MM.1S (cell line): ENCODE results near the gene C1QTNF3.
"Not testable (repeated sequence)": the region's sequence is repeated elsewhere in the genome, so short reads cannot be mapped to it uniquely, and the experiment has no call there.

Experiments
- DNase-seq: peaks from one replicate; pipeline ENCODE4 v3.0.0-alpha.2; 2015
- H2AFZ ChIP-seq: fragments of 300-600 bp; sonication (generic); 2 replicates; pipeline ENCODE4 v1.6.0; 2016; ENCODE audit warnings: antibody characterized with exemption, low read length
- H3F3A ChIP-seq: fragments of 300-600 bp; sonication (generic); 2 replicates; pipeline ENCODE4 v1.6.1; 2016; ENCODE audit warnings: mild to moderate bottlenecking, antibody characterized with exemption, low read length, moderate library complexity, mixed read lengths; ENCODE audit not compliant: insufficient read depth
- H3K27ac ChIP-seq: fragments of 300-600 bp; sonication (generic); 2 replicates; pipeline ENCODE4 v1.5.1; 2016; ENCODE audit warnings: mild to moderate bottlenecking, low read length
- H3K27me3 ChIP-seq: fragments of 300-600 bp; sonication (generic); replicated peaks from 2 replicates; pipeline ENCODE4 v1.6.0; 2016; ENCODE audit warnings: low read length; ENCODE audit not compliant: insufficient read depth
- H3K36me3 ChIP-seq: fragments of 300-600 bp; sonication (generic); replicated peaks from 2 replicates; pipeline ENCODE4 v1.6.1; 2016; ENCODE audit warnings: mild to moderate bottlenecking, low read length, mixed read lengths; ENCODE audit not compliant: insufficient read depth
- H3K4me1 ChIP-seq: fragments of 300-600 bp; sonication (generic); 2 replicates; pipeline ENCODE4 v1.6.1; 2016; ENCODE audit warnings: low read length, mixed read lengths
- H3K4me2 ChIP-seq: fragments of 300-600 bp; sonication (generic); 2 replicates; pipeline ENCODE4 v1.6.0; 2016; ENCODE audit warnings: low read depth, low read length
- H3K4me3 ChIP-seq: fragments of 300-600 bp; sonication (generic); 2 replicates; pipeline ENCODE4 v1.5.1; 2016; ENCODE audit warnings: low read length, mixed read lengths
- H3K79me2 ChIP-seq: fragments of 300-600 bp; sonication (generic); 2 replicates; pipeline ENCODE4 v1.6.1; 2016; ENCODE audit warnings: mixed run types, low read length, mixed read lengths
- H3K9ac ChIP-seq: fragments of 300-600 bp; sonication (generic); 2 replicates; pipeline ENCODE4 v1.6.1; 2016; ENCODE audit warnings: low read length, mixed read lengths
- H3K9me2 ChIP-seq: fragments of 300-600 bp; sonication (generic); replicated peaks from 2 replicates; pipeline ENCODE4 v1.6.1; 2016; ENCODE audit warnings: mild to moderate bottlenecking, low read length, mixed read lengths; ENCODE audit not compliant: insufficient read depth
- H3K9me3 ChIP-seq: fragments of 300-600 bp; sonication (generic); replicated peaks from 2 replicates; pipeline ENCODE4 v1.6.1; 2016; ENCODE audit warnings: mild to moderate bottlenecking, low read length, mixed read lengths; ENCODE audit not compliant: insufficient read depth
- H4K20me1 ChIP-seq: fragments of 300-600 bp; sonication (generic); 2 replicates; pipeline ENCODE4 v1.6.1; 2016; ENCODE audit warnings: mild to moderate bottlenecking, low read length, moderate library complexity, mixed read lengths; ENCODE audit not compliant: insufficient read depth
- CTCF ChIP-seq: fragments of 300-600 bp; sonication (generic); IDR thresholded peaks from 2 replicates; pipeline ENCODE4 v1.5.1; 2016; ENCODE audit warnings: antibody characterized with exemption, low read length, mixed read lengths
- EZH2 ChIP-seq: fragments of 300-600 bp; sonication (generic); optimal IDR thresholded peaks from 2 replicates; pipeline ENCODE3; 2017; ENCODE audit warnings: low read depth, mild to moderate bottlenecking, antibody characterized with exemption, low read length, mixed read lengths
- EZH2phosphoT487 ChIP-seq: fragments of 300-600 bp; sonication (generic); IDR thresholded peaks from 2 replicates; pipeline ENCODE4 v1.6.1; 2018; ENCODE audit warnings: antibody characterized with exemption, low read length

Gene C1QTNF3

DNA sequence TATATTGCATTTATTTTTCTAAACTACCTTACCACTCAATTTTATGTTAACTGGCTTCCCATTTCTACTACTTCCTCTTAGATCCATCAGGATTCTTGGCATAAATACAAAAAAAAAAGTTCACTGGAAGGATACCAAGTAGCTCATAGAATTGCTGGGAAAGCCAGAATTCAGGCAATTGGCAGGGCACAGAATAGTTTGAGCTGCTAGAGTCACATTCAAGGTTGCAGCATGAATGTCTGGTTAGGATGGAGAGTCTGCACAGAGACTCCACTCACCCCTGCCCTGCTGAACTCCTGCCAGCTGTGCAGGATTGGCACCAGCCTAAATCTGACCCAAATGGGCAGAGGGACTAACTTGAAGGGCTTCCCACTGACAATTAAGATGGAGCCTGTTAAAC is 30.2 kb downstream of the C1QTNF3 start:
- H3K9ac ChIP-seq, result no peak overlapping the region
- H4K20me1 ChIP-seq, result no peaks in the 10 kb centered on the region
- no peaks in the 10 kb centered on the region for H3K27me3 ChIP-seq
- no peaks in the 10 kb centered on the region for H3K36me3 ChIP-seq
- no peak overlapping the region for H3K27ac ChIP-seq
- no peaks in the 10 kb centered on the region for H3K9me3 ChIP-seq
- no peak overlapping the region for H3K4me2 ChIP-seq
- no peaks in the 10 kb centered on the region for H3K79me2 ChIP-seq
- H3K4me3 ChIP-seq, result no peak overlapping the region
- no peaks in the 10 kb centered on the region for H3K9me2 ChIP-seq
- no peak for DNase-seq
- peaks cover 8% of the 10 kb centered on the region for H3K4me1 ChIP-seq
- peaks cover 10% of the 10 kb centered on the region for H3F3A ChIP-seq
- no peak for TF ChIP-seq CTCF
- TF ChIP-seq EZH2, result no peak
- TF ChIP-seq EZH2phosphoT487, result no peak
- H2AFZ ChIP-seq, result no peak overlapping the region

- no peaks in the 10 kb centered on the region for H3K79me2 ChIP-seq
- H4K20me1 ChIP-seq, result no peaks in the 10 kb centered on the region
- no peak overlapping the region for H3K9ac ChIP-seq
- no peak overlapping the region for H3K4me2 ChIP-seq
- DNase-seq, result no peak
- peaks cover 22% of the 10 kb centered on the region for H3F3A ChIP-seq
- H3K4me1 ChIP-seq, result peaks cover 8% of the 10 kb centered on the region
- H3K36me3 ChIP-seq, result no peaks in the 10 kb centered on the region
- H3K9me3 ChIP-seq, result no peaks in the 10 kb centered on the region
- H2AFZ ChIP-seq, result no peak overlapping the region
- TF ChIP-seq CTCF (no peak), EZH2phosphoT487 (no peak), EZH2 (no peak)
- H3K27me3 ChIP-seq, result no peaks in the 10 kb centered on the region
- H3K4me3 ChIP-seq, result no peak overlapping the region
- H3K9me2 ChIP-seq, result no peaks in the 10 kb centered on the region
- H3K27ac ChIP-seq, result no peak overlapping the region
These were observed 31.5 kb downstream of the C1QTNF3 start for GRCh38 chr5:34011536-34011935.

DNA sequence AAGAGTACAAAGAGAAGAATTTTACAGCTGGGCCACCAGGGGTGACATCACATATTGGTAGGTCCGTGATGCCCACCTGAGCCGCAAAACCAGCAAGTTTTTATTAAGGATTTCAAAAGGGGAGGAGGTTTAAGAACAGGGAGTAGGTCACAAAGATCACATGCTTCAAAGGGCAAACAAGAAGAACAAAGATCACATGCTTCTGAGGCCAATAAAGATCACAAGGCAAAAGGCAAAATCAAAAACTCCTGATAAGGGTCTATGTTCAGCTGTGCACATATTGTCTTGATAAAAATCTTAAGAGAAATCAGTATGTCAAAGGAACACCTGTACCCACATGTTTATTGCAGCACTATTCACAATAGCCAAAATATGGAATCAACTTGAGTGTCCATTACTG is 32.9 kb downstream of the C1QTNF3 start:
- not testable (repeated sequence) for H3K36me3 ChIP-seq, H3K9me2 ChIP-seq, H3K27ac ChIP-seq

DNA sequence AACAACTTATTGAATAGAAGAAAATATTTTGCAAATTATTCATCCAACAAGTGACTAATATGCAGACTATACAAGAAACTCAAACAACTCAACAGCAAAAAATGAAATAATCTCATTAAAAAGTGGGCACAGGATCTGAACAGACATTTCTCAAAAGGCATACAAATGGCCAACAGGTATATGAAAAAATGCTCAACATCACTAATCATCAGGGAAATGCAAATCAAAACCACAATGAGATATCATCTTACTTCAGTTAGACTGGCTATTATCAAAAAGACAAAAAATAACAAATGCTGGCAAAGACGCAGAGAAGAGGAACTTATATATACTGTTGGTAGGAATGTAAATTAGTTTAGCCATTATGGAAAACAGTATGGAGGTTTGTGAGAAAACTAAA is 33.4 kb downstream of the C1QTNF3 start:
- Histone ChIP-seq H2AFZ (no peak overlapping the region), H3K9ac (no peak overlapping the region), H3F3A (peaks cover 22% of the 10 kb centered on the region), H3K27me3 (no peaks in the 10 kb centered on the region), H3K4me2 (peak overlapping the region; percentile 77; the same call in 1 of the 2 replicates), H3K36me3 (no peaks in the 10 kb centered on the region), H3K27ac (no peak overlapping the region), H3K9me2 (no peaks in the 10 kb centered on the region), H4K20me1 (no peaks in the 10 kb centered on the region), H3K9me3 (no peaks in the 10 kb centered on the region), H3K4me1 (peaks cover 8% of the 10 kb centered on the region), H3K79me2 (no peaks in the 10 kb centered on the region), H3K4me3 (no peak overlapping the region)
- no peak for DNase-seq
- no peak for TF ChIP-seq EZH2
- TF ChIP-seq EZH2phosphoT487, result no peak
- TF ChIP-seq CTCF, result no peak

More for the DNA sequence above, 32.9 kb downstream of the C1QTNF3 start:
- H3K27me3 ChIP-seq, H3K9me3 ChIP-seq, H3K4me2 ChIP-seq, H3K4me3 ChIP-seq, DNase-seq, H2AFZ ChIP-seq, H3K9ac ChIP-seq, H3K79me2 ChIP-seq, H4K20me1 ChIP-seq, H3K4me1 ChIP-seq: not testable (repeated sequence)
- H3F3A ChIP-seq, result peaks cover 22% of the 10 kb centered on the region
